HCT116 (cell line): Measurements from ENCODE around the gene APOB. TPM values are rescaled to one million over a fixed set of nuclear protein-coding genes. Genes with fewer than 3 reads are reported as not detected.

ENCODE experiments used
- ATAC-seq: fragments of 200-7000 bp; cut with Tn5 transposase; 2 replicates; pipeline ENCODE4 v1.9.1; 2020; ENCODE audit warnings: mild to moderate bottlenecking, moderate library complexity
- BruUV-seq: library from RNA; stranded (reverse); fragments of 400-500 nt; replicated peaks from 2 replicates; lab custom pipeline; 2021; lab: Mats Ljungman, UMichigan
- CTCF ChIA-PET: fragments of 300-600 bp; sonication (Branson Sonifier 250); formaldehyde crosslinking; loops from one replicate; lab custom pipeline; 2021; ENCODE audit warnings: antibody characterized with exemption; lab: Charles Lee
- POLR2A ChIA-PET: fragments of 300-600, 350-600 bp; sonication (Branson Sonifier 250); formaldehyde crosslinking; loops from one replicate; lab custom pipeline; 2021; ENCODE audit warnings: antibody characterized with exemption; lab: Charles Lee
- RAD21 ChIA-PET, 2 experiments: fragments of 300-600 bp; sonication (Branson Sonifier 250); formaldehyde crosslinking; loops; one replicate each; lab custom pipeline; 2023; ENCODE audit warnings: low total read pairs in 2 of 2; ENCODE audit not compliant: uncharacterized antibody in 2 of 2, unreplicated experiment in 2 of 2, low non-redundant PET in 1 of 2; lab: Charles Lee
- DNase-seq: peaks from one replicate; pipeline ENCODE4 v3.0.0-alpha.2; 2010; ENCODE audit warnings: low read depth, low spot score
- H2AFZ ChIP-seq: fragments of 200-600 bp; shearing (Covaris generic), sonication (generic); 2 replicates; pipeline ENCODE4 v1.6.1; 2017; ENCODE audit warnings: low read depth, mixed run types, mixed read lengths, antibody characterized with exemption, low read length; ENCODE audit not compliant: poor library complexity, severe bottlenecking
- H3K27ac ChIP-seq: 2 replicates; pipeline ENCODE4 v1.5.1; 2012; ENCODE audit warnings: low read depth, low read length
- H3K27me3 ChIP-seq: fragments of 200-600 bp; sonication (generic); 2 replicates; pipeline ENCODE4 v1.6.1; 2016; ENCODE audit warnings: mixed run types, low read length, mixed read lengths; ENCODE audit not compliant: insufficient read depth
- H3K36me3 ChIP-seq, 2 experiments: fragments of 200-500 bp in 1 of 2; fragments of 200-600 bp in 1 of 2; sonication (Bioruptor generic) in 1 of 2; sonication (generic) in 1 of 2; 2 replicates each; pipeline versions ENCODE4 v1.5.1 to v1.6.1; 2014 to 2016; ENCODE audit warnings: low read length in 2 of 2, inconsistent platforms in 1 of 2, mixed read lengths in 1 of 2, mixed run types in 1 of 2; ENCODE audit not compliant: insufficient read depth in 2 of 2, control insufficient read depth in 1 of 2
- H3K4me1 ChIP-seq, 2 experiments: fragments of 200-600 bp in 1 of 2; sonication (generic) in 1 of 2; 2 replicates each; pipeline versions ENCODE4 v1.5.1 to v1.6.1; 2012 to 2017; ENCODE audit warnings: low read length in 2 of 2, inconsistent platforms in 1 of 2, mild to moderate bottlenecking in 1 of 2, mixed read lengths in 1 of 2, mixed run types in 1 of 2, moderate library complexity in 1 of 2; ENCODE audit not compliant: insufficient read depth in 2 of 2, control insufficient read depth in 1 of 2
- H3K4me2 ChIP-seq: fragments of 200-600 bp; sonication (generic); 2 replicates; pipeline ENCODE4 v1.6.1; 2017; ENCODE audit warnings: mixed run types, low read length, mixed read lengths
- H3K4me3 ChIP-seq, 2 experiments: fragments of 200-600 bp in 1 of 2; sonication (generic) in 1 of 2; replicated peaks in 1 of 2; 2 replicates each; pipeline ENCODE4 v1.5.1; 2011 to 2016; ENCODE audit warnings: low read length in 2 of 2, control low read depth in 1 of 2, low read depth in 1 of 2, mild to moderate bottlenecking in 1 of 2, mixed read lengths in 1 of 2, mixed run types in 1 of 2
- H3K79me2 ChIP-seq: fragments of 200-600 bp; sonication (generic); 2 replicates; pipeline ENCODE4 v1.6.1; 2017; ENCODE audit warnings: mild to moderate bottlenecking, mixed run types, low read length, moderate library complexity, mixed read lengths; ENCODE audit not compliant: insufficient read depth
- H3K9ac ChIP-seq: fragments of 200-600 bp; sonication (generic); 2 replicates; pipeline ENCODE4 v1.6.1; 2016; ENCODE audit warnings: low read length, mixed read lengths
- H3K9me2 ChIP-seq: fragments of 200-600 bp; sonication (generic), shearing (Covaris generic); 2 replicates; pipeline ENCODE4 v1.6.1; 2017; ENCODE audit warnings: mixed run types, mild to moderate bottlenecking, moderate library complexity; ENCODE audit not compliant: insufficient read depth
- H3K9me3 ChIP-seq, 2 experiments: fragments of 200-500 bp in 1 of 2; fragments of 200-600 bp in 1 of 2; sonication (Bioruptor generic) in 1 of 2; sonication (generic) in 1 of 2; 2 replicates each; pipeline ENCODE4 v1.6.1; 2014 to 2017; ENCODE audit warnings: low read length in 2 of 2, mixed read lengths in 2 of 2, inconsistent platforms in 1 of 2, low read depth in 1 of 2, mild to moderate bottlenecking in 1 of 2, mixed run types in 1 of 2, moderate library complexity in 1 of 2; ENCODE audit not compliant: control insufficient read depth in 1 of 2, insufficient read depth in 1 of 2
- H4K20me1 ChIP-seq: fragments of 200-600 bp; sonication (generic), shearing (Covaris generic); 2 replicates; pipeline ENCODE4 v1.6.1; 2017; ENCODE audit warnings: mixed run types, mild to moderate bottlenecking, moderate library complexity; ENCODE audit not compliant: insufficient read depth
- CBX3 ChIP-seq: IDR thresholded peaks from 2 replicates; pipeline ENCODE4 v1.6.1; 2012; ENCODE audit warnings: low read depth
- CEBPB ChIP-seq: IDR thresholded peaks from 2 replicates; pipeline ENCODE4 v1.6.1; 2012; ENCODE audit warnings: low read depth
- EGR1 ChIP-seq: IDR thresholded peaks from 2 replicates; pipeline ENCODE4 v1.6.1; 2012; ENCODE audit warnings: low read depth
- ELF1 ChIP-seq: IDR thresholded peaks from 2 replicates; pipeline ENCODE4 v1.6.1; 2012; ENCODE audit warnings: low read depth, borderline replicate concordance
- EZH2phosphoT487 ChIP-seq: fragments of 200-600 bp; IDR thresholded peaks from 2 replicates; pipeline ENCODE4 v1.6.1; 2018; ENCODE audit warnings: antibody characterized with exemption, borderline replicate concordance
- FOSL1 ChIP-seq: IDR thresholded peaks from 2 replicates; pipeline ENCODE4 v1.6.1; 2012; ENCODE audit warnings: low read depth
- JUND ChIP-seq: IDR thresholded peaks from 2 replicates; pipeline ENCODE4 v1.6.1; 2012
- POLR2A ChIP-seq: IDR thresholded peaks from 2 replicates; pipeline ENCODE4 v1.7.0; 2011; ENCODE audit warnings: borderline replicate concordance; ENCODE audit not compliant: insufficient read depth, insufficient read length; ENCODE audit errors: extremely low read depth
- POLR2AphosphoS5 ChIP-seq: IDR thresholded peaks from 2 replicates; pipeline ENCODE4 v1.6.1; 2011; ENCODE audit warnings: mild to moderate bottlenecking, low read depth, low read length, moderate library complexity
- RAD21 ChIP-seq: IDR thresholded peaks from 2 replicates; pipeline ENCODE4 v1.6.1; 2012; ENCODE audit warnings: low read depth, mild to moderate bottlenecking
- SIN3A ChIP-seq: IDR thresholded peaks from 2 replicates; pipeline ENCODE4 v1.6.1; 2012; ENCODE audit warnings: low read depth
- SRF ChIP-seq: IDR thresholded peaks from 2 replicates; pipeline ENCODE4 v1.6.1; 2012; ENCODE audit warnings: low read depth
- TCF7L2 ChIP-seq: IDR thresholded peaks from 2 replicates; pipeline ENCODE4 v1.7.0; 2011; ENCODE audit warnings: borderline replicate concordance, inconsistent platforms; ENCODE audit not compliant: insufficient read depth, insufficient read length; ENCODE audit errors: extremely low read depth
- ZFX ChIP-seq: fragments of 450-650 bp; IDR thresholded peaks from 2 replicates; pipeline ENCODE4 v1.6.1; 2017
- ZNF274 ChIP-seq: fragments of 200-500 bp; sonication (Bioruptor generic); IDR thresholded peaks from 2 replicates; pipeline ENCODE4 v1.6.1; 2014; ENCODE audit warnings: mild to moderate bottlenecking, low read depth, low read length, inconsistent platforms
- intact Hi-C: fragments of 100-400 bp; cut with micrococcal nuclease; formaldehyde crosslinking; loops from 2 replicates; pipeline ENCODE4 v1.10.0; 2022
- total RNA-seq: library from RNA; stranded (reverse); gene quantifications from one replicate; pipeline ENCODE4 v1.2.1, GENCODE V29; 2021; ENCODE audit not compliant: unreplicated experiment
- TF ChIP-seq, protein P1 (sequence below), 3 experiments: fragments of 200-600 bp in 1 of 3; sonication (generic) in 1 of 3; IDR thresholded peaks in 2 of 3; conservative IDR thresholded peaks in 1 of 3; 2 replicates each; pipeline ENCODE4 v1.5.1; 2012 to 2017; ENCODE audit warnings: low read depth in 2 of 3, low read length in 2 of 3, antibody characterized with exemption in 1 of 3, borderline replicate concordance in 1 of 3, control low read depth in 1 of 3, mild to moderate bottlenecking in 1 of 3, mixed read lengths in 1 of 3, mixed run types in 1 of 3, moderate library complexity in 1 of 3; ENCODE audit not compliant: insufficient read depth in 1 of 3
- TF ChIP-seq, protein P2 (sequence below): IDR thresholded peaks from 2 replicates; pipeline ENCODE4 v1.6.1; 2012; ENCODE audit warnings: low read depth
- TF ChIP-seq, protein P3 (sequence below): IDR thresholded peaks from 2 replicates; pipeline ENCODE4 v1.6.1; 2012
- TF ChIP-seq, protein P4 (sequence below): IDR thresholded peaks from 2 replicates; pipeline ENCODE4 v1.6.1; 2011; ENCODE audit warnings: mild to moderate bottlenecking, low read length, moderate library complexity; ENCODE audit not compliant: insufficient replicate concordance; ENCODE audit errors: extremely low read depth

Gene APOB
- total RNA-seq, 1 experiment from 2014 or later: 1.6 TPM

DNA sequence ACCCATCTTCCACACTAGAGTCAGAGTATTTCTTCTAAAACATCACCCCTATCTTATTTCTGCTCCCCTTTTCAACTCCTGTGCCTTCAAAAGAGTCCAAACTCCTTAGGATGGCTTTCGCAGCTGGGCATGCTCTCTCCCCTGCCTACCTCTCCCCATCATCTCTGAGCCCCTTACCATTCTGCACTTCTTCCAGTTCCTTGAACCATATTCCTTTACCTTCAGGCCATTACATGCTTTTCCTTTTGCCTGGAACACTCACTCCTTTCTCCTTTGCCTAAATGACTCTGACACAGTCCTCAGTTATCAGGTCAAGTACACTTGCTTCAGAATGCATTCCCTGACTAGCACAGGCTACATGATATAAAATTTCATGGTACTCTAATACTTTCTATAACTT is 22.4 kb downstream of the APOB start:
- H3K36me3 ChIP-seq: no peaks in the 10 kb centered on the region
- no TSS peak for BruUV-seq
- RAD21 ChIA-PET: no interaction called here
- POLR2A ChIA-PET: no interaction called here
- H3K27me3 ChIP-seq: peaks cover 35% of the 10 kb centered on the region; the same call in 1 of the 2 replicates
- DNase-seq (no peak), ATAC-seq (no peak)
- H3K4me2 ChIP-seq: no peak overlapping the region
- H3K9ac ChIP-seq: no peak overlapping the region
- H2AFZ ChIP-seq: no peak overlapping the region
- no peaks in the 10 kb centered on the region for H3K4me1 ChIP-seq
- no peaks in the 10 kb centered on the region for H3K79me2 ChIP-seq
- no peaks in the 10 kb centered on the region for H3K9me3 ChIP-seq
- TF ChIP-seq, protein P1, sequence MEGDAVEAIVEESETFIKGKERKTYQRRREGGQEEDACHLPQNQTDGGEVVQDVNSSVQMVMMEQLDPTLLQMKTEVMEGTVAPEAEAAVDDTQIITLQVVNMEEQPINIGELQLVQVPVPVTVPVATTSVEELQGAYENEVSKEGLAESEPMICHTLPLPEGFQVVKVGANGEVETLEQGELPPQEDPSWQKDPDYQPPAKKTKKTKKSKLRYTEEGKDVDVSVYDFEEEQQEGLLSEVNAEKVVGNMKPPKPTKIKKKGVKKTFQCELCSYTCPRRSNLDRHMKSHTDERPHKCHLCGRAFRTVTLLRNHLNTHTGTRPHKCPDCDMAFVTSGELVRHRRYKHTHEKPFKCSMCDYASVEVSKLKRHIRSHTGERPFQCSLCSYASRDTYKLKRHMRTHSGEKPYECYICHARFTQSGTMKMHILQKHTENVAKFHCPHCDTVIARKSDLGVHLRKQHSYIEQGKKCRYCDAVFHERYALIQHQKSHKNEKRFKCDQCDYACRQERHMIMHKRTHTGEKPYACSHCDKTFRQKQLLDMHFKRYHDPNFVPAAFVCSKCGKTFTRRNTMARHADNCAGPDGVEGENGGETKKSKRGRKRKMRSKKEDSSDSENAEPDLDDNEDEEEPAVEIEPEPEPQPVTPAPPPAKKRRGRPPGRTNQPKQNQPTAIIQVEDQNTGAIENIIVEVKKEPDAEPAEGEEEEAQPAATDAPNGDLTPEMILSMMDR (IDR thresholded peaks at IDR 0.05 in 2 of 3, conservative IDR thresholded peaks at IDR 0.05 in 1 of 3; ENCODE audit: borderline replicate concordance in 1 of 3, insufficient read depth in 1 of 3, low read depth in 2 of 3, low read length in 2 of 3): no peak
- TF ChIP-seq RAD21 (no peak), ZFX (no peak), JUND (no peak), EGR1 (no peak), EZH2phosphoT487 (no peak), CBX3 (no peak), TCF7L2 (no peak), CEBPB (no peak), POLR2AphosphoS5 (no peak), FOSL1 (no peak), SRF (no peak), SIN3A (no peak), POLR2A (no peak), ZNF274 (no peak), ELF1 (no peak)
- TF ChIP-seq, protein P2, sequence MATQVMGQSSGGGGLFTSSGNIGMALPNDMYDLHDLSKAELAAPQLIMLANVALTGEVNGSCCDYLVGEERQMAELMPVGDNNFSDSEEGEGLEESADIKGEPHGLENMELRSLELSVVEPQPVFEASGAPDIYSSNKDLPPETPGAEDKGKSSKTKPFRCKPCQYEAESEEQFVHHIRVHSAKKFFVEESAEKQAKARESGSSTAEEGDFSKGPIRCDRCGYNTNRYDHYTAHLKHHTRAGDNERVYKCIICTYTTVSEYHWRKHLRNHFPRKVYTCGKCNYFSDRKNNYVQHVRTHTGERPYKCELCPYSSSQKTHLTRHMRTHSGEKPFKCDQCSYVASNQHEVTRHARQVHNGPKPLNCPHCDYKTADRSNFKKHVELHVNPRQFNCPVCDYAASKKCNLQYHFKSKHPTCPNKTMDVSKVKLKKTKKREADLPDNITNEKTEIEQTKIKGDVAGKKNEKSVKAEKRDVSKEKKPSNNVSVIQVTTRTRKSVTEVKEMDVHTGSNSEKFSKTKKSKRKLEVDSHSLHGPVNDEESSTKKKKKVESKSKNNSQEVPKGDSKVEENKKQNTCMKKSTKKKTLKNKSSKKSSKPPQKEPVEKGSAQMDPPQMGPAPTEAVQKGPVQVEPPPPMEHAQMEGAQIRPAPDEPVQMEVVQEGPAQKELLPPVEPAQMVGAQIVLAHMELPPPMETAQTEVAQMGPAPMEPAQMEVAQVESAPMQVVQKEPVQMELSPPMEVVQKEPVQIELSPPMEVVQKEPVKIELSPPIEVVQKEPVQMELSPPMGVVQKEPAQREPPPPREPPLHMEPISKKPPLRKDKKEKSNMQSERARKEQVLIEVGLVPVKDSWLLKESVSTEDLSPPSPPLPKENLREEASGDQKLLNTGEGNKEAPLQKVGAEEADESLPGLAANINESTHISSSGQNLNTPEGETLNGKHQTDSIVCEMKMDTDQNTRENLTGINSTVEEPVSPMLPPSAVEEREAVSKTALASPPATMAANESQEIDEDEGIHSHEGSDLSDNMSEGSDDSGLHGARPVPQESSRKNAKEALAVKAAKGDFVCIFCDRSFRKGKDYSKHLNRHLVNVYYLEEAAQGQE: no peak
- TF ChIP-seq, protein P3, sequence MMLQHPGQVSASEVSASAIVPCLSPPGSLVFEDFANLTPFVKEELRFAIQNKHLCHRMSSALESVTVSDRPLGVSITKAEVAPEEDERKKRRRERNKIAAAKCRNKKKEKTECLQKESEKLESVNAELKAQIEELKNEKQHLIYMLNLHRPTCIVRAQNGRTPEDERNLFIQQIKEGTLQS: no peak
- TF ChIP-seq, protein P4, sequence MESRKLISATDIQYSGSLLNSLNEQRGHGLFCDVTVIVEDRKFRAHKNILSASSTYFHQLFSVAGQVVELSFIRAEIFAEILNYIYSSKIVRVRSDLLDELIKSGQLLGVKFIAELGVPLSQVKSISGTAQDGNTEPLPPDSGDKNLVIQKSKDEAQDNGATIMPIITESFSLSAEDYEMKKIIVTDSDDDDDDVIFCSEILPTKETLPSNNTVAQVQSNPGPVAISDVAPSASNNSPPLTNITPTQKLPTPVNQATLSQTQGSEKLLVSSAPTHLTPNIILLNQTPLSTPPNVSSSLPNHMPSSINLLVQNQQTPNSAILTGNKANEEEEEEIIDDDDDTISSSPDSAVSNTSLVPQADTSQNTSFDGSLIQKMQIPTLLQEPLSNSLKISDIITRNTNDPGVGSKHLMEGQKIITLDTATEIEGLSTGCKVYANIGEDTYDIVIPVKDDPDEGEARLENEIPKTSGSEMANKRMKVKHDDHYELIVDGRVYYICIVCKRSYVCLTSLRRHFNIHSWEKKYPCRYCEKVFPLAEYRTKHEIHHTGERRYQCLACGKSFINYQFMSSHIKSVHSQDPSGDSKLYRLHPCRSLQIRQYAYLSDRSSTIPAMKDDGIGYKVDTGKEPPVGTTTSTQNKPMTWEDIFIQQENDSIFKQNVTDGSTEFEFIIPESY: no peak
- TF ChIP-seq, all 23 proteins: peak for 0
- intact Hi-C loops: loop anchor here (5.0 kb wide), 1 partner anchor 239 kb away; no protein-coding TSS in a partner anchor
- Histone ChIP-seq H4K20me1 (no peaks in the 10 kb centered on the region), H3K9me2 (no peaks in the 10 kb centered on the region), H3K27ac (no peak overlapping the region), H3K4me3 (no peak overlapping the region)
- CTCF ChIA-PET: no interaction called here
